ENCODE data around the gene EIF4E. TPM values are rescaled to one million over a fixed set of nuclear protein-coding genes. Genes with fewer than 3 reads are reported as not detected.
"Not testable (repeated sequence)": the region's sequence is repeated elsewhere in the genome, so short reads cannot be mapped to it uniquely, and the experiment has no call there.

EIF4E gene
- total RNA-seq, 6 donors from 2014 or later, result 20.8 to 109 (median 59.5) TPM

- no peak overlapping the region for H3K27ac ChIP-seq
- H3K4me3 ChIP-seq, result no peak overlapping the region
- H3K9me3 ChIP-seq, result no peaks in the 10 kb centered on the region
- H3K36me3 ChIP-seq, result peaks cover 0 to 38% (median 9%) of the 10 kb centered on the region in 4 donors
- DNase-seq (no peak), ATAC-seq (ENCODE audit: low FRiP score in 2 of 2) (no peak)
- TF ChIP-seq EP300 (IDR thresholded peaks at IDR 0.05) (no peak), CTCF (IDR thresholded peaks at IDR 0.05) (no peak), POLR2A (IDR thresholded peaks at IDR 0.05) (no peak), POLR2AphosphoS5 (IDR thresholded peaks at IDR 0.05) (no peak)
- no peaks in the 10 kb centered on the region for H3K27me3 ChIP-seq
- no peaks in the 10 kb centered on the region for H3K4me1 ChIP-seq
- WGBS, 2 donors, result 92 to 100% methylated on average over 1 of the region's 1 CpG
Measured at GRCh38 chr4:98899277-98899676, 29.7 kb downstream of the EIF4E start.

- no peak overlapping the region for H3K27ac ChIP-seq
- ATAC-seq (ENCODE audit: low FRiP score in 2 of 2) (no peak), DNase-seq (no peak)
- TF ChIP-seq POLR2A (IDR thresholded peaks at IDR 0.05) (no peak), EP300 (IDR thresholded peaks at IDR 0.05) (no peak), CTCF (IDR thresholded peaks at IDR 0.05) (no peak), POLR2AphosphoS5 (IDR thresholded peaks at IDR 0.05) (no peak)
- 95 to 97% methylated on average over 11 of the region's 11 CpGs for WGBS, 2 donors
- no peaks in the 10 kb centered on the region for H3K27me3 ChIP-seq
- no peak overlapping the region for H3K4me3 ChIP-seq
- peaks cover 3 to 41% (median 10%) of the 10 kb centered on the region in 4 donors for H3K36me3 ChIP-seq
- H3K9me3 ChIP-seq, result no peaks in the 10 kb centered on the region
- peaks cover 0 to 4% (median 0%) of the 10 kb centered on the region in 4 donors for H3K4me1 ChIP-seq
Measured at GRCh38 chr4:98891478-98892337, 37.2 kb downstream of the EIF4E start.

GRCh38 chr4:98890702-98891455 lies 38.1 kb downstream of the EIF4E start:
- H3K9me3 ChIP-seq, result no peaks in the 10 kb centered on the region
- no peak overlapping the region for H3K27ac ChIP-seq
- H3K4me1 ChIP-seq, result peaks cover 0 to 4% (median 0%) of the 10 kb centered on the region in 4 donors
- 58 to 71% methylated on average over 6 of the region's 6 CpGs for WGBS, 2 donors
- no peak overlapping the region for H3K4me3 ChIP-seq
- ATAC-seq (ENCODE audit: low FRiP score in 2 of 2) (no peak), DNase-seq (no peak)
- H3K27me3 ChIP-seq, result no peaks in the 10 kb centered on the region
- H3K36me3 ChIP-seq, result peaks cover 4 to 49% (median 17%) of the 10 kb centered on the region in 4 donors
- no peak for TF ChIP-seq POLR2AphosphoS5 (IDR thresholded peaks at IDR 0.05)
- TF ChIP-seq EP300 (IDR thresholded peaks at IDR 0.05), result no peak
- no peak for TF ChIP-seq CTCF (IDR thresholded peaks at IDR 0.05)
- TF ChIP-seq POLR2A (IDR thresholded peaks at IDR 0.05), result no peak

- Histone ChIP-seq H3K4me1 (peaks cover 0 to 4% (median 0%) of the 10 kb centered on the region in 4 donors), H3K27me3 (no peaks in the 10 kb centered on the region), H3K27ac (no peak overlapping the region), H3K4me3 (no peak overlapping the region), H3K9me3 (no peaks in the 10 kb centered on the region), H3K36me3 (peaks cover 11 to 68% (median 34%) of the 10 kb centered on the region in 4 donors)
- DNase-seq, result no peak
- ATAC-seq (ENCODE audit: low FRiP score in 2 of 2), result no peak
- TF ChIP-seq CTCF (IDR thresholded peaks at IDR 0.05) (no peak), POLR2A (IDR thresholded peaks at IDR 0.05) (no peak), POLR2AphosphoS5 (IDR thresholded peaks at IDR 0.05) (no peak), EP300 (IDR thresholded peaks at IDR 0.05) (no peak)
- 96 to 100% methylated on average over 2 of the region's 2 CpGs for whole genome bisulfite sequencing, 2 donors
Measured at GRCh38 chr4:98887145-98887544, 41.8 kb downstream of the EIF4E start.

- H3K27me3 ChIP-seq; ATAC-seq (ENCODE audit: low FRiP score in 2 of 2); H3K27ac ChIP-seq; DNase-seq; H3K9me3 ChIP-seq; H3K4me3 ChIP-seq; H3K4me1 ChIP-seq: not testable (repeated sequence)
- WGBS, 2 donors, result 96 to 97% methylated on average over 2 of the region's 2 CpGs
- peaks cover 11 to 75% (median 34%) of the 10 kb centered on the region in 4 donors for H3K36me3 ChIP-seq
Measured at GRCh38 chr4:98886382-98886781, 42.6 kb downstream of the EIF4E start.

- not testable (repeated sequence) for H3K4me3 ChIP-seq; H3K4me1 ChIP-seq; H3K27ac ChIP-seq; H3K9me3 ChIP-seq; ATAC-seq (ENCODE audit: low FRiP score in 2 of 2); H3K27me3 ChIP-seq; DNase-seq
- 90 to 93% methylated on average over 4 of the region's 4 CpGs for WGBS, 2 donors
- peaks cover 9 to 53% (median 18%) of the 10 kb centered on the region in 4 donors for H3K36me3 ChIP-seq
Measured at GRCh38 chr4:98880884-98881283, 48.0 kb downstream of the EIF4E start.

All from upper lobe of left lung (tissue), 6 donors.